ENCODE measurements around the gene ASCC1. TPM values are rescaled to one million over a fixed set of nuclear protein-coding genes. Genes with fewer than 3 reads are reported as not detected.

The ASCC1 gene
- total RNA-seq, 1 experiment from 2014 or later: 40.2 TPM

DNA sequence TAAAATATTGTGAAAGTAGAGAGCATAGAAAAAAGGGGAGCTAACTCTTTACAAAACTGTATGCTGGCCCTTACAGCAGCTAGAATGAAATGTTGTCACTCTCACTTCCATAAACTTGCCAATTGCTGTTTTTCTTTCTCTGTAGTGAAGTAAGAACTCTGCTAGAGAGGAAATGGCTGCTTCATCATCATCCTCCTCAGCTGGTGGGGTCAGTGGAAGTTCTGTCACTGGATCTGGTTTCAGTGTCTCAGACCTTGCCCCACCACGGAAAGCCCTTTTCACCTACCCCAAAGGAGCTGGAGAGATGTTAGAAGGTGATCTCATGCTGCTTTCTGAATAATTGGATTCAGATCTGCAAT, 7.6 kb upstream of the ASCC1 start:
- no peaks in the 10 kb centered on the region for H3K27me3 ChIP-seq (replicated peaks; ENCODE audit: insufficient read depth, low read depth, low read length, poor library complexity)
- no peak for DNase-seq (ENCODE audit: low spot score)
- peak overlapping the region; percentile 18 for H3K27ac ChIP-seq (ENCODE audit: low read depth, low read length, poor library complexity, severe bottlenecking)
- ChIA-PET POLR2A (ENCODE audit: low non-redundant PET) (interaction anchor here (1.2 kb wide), 1 partner anchor 19 kb away, joined by 3 read pairs; no protein-coding TSS in a partner anchor), CTCF (interaction anchor here (1.5 kb wide), 1 partner anchor 98 kb away, joined by 6 read pairs; no protein-coding TSS in a partner anchor)
- peaks cover 31% of the 10 kb centered on the region for H3K4me1 ChIP-seq (ENCODE audit: insufficient read depth, low read length, poor library complexity, severe bottlenecking)
- intact Hi-C loops (cut with micrococcal nuclease; ENCODE audit: unreplicated experiment): loop anchor here (5.0 to 10.0 kb wide), 4 partner anchors 96 to 269 kb away; no protein-coding TSS in a partner anchor
- no peak overlapping the region for H3K4me3 ChIP-seq (ENCODE audit: low read depth, low read length, poor library complexity, severe bottlenecking)
- H3K9me3 ChIP-seq (ENCODE audit: low read depth, low read length, poor library complexity, severe bottlenecking): no peaks in the 10 kb centered on the region
- H3K36me3 ChIP-seq (ENCODE audit: insufficient read depth, low read length, poor library complexity, severe bottlenecking): no peaks in the 10 kb centered on the region
- TF ChIP-seq, protein P1, sequence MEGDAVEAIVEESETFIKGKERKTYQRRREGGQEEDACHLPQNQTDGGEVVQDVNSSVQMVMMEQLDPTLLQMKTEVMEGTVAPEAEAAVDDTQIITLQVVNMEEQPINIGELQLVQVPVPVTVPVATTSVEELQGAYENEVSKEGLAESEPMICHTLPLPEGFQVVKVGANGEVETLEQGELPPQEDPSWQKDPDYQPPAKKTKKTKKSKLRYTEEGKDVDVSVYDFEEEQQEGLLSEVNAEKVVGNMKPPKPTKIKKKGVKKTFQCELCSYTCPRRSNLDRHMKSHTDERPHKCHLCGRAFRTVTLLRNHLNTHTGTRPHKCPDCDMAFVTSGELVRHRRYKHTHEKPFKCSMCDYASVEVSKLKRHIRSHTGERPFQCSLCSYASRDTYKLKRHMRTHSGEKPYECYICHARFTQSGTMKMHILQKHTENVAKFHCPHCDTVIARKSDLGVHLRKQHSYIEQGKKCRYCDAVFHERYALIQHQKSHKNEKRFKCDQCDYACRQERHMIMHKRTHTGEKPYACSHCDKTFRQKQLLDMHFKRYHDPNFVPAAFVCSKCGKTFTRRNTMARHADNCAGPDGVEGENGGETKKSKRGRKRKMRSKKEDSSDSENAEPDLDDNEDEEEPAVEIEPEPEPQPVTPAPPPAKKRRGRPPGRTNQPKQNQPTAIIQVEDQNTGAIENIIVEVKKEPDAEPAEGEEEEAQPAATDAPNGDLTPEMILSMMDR (conservative IDR thresholded peaks at IDR 0.05; ENCODE audit: low read depth, low read length): no peak
- TF ChIP-seq EZH2 (IDR thresholded peaks at IDR 0.05; ENCODE audit: borderline replicate concordance, low read depth, low read length, poor library complexity, severe bottlenecking): no peak
- BruUV-seq (replicated peaks): no TSS peak

DNA sequence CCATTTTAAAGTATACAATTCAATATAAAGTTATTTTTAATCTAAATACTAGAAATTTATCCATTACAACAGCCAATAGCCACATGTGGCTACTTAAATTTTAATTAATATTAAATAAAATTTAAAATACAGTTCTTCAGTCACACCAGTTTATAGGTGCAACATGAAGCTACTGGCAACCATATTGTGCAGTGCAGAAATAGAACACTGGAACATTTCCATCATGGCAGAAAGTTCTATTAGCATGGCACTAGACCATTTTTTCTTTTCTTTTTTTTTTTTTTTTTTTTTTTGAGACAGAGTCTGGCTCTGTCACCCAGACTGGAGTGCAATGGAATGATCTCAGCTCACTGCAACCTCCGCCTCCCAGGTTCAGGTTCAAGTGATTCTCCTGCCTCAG, 5.2 kb upstream of the ASCC1 start:
- no TSS peak for BruUV-seq (replicated peaks)
- Histone ChIP-seq H3K9me3 (ENCODE audit: low read depth, low read length, poor library complexity, severe bottlenecking) (no peaks in the 10 kb centered on the region), H3K27me3 (replicated peaks; ENCODE audit: insufficient read depth, low read depth, low read length, poor library complexity) (no peaks in the 10 kb centered on the region), H3K36me3 (ENCODE audit: insufficient read depth, low read length, poor library complexity, severe bottlenecking) (no peaks in the 10 kb centered on the region), H3K4me1 (ENCODE audit: insufficient read depth, low read length, poor library complexity, severe bottlenecking) (peaks cover 21% of the 10 kb centered on the region), H3K27ac (ENCODE audit: low read depth, low read length, poor library complexity, severe bottlenecking) (no peak overlapping the region), H3K4me3 (ENCODE audit: low read depth, low read length, poor library complexity, severe bottlenecking) (no peak overlapping the region)
- DNase-seq (ENCODE audit: low spot score): no peak
- ChIA-PET CTCF (interaction anchor here (0.6 kb wide), 1 partner anchor 95 kb away, joined by 5 read pairs; no protein-coding TSS in a partner anchor), POLR2A (ENCODE audit: low non-redundant PET) (interaction anchor here (0.6 kb wide), 2 partner anchors 17 to 873 kb away, joined by 6 to 7 read pairs; no protein-coding TSS in a partner anchor)
- TF ChIP-seq, protein P1 (conservative IDR thresholded peaks at IDR 0.05; ENCODE audit: low read depth, low read length): no peak
- no peak for TF ChIP-seq EZH2 (IDR thresholded peaks at IDR 0.05; ENCODE audit: borderline replicate concordance, low read depth, low read length, poor library complexity, severe bottlenecking)
- intact Hi-C loops (cut with micrococcal nuclease; ENCODE audit: unreplicated experiment): loop anchor here (5.0 to 10.0 kb wide), 4 partner anchors 94 to 266 kb away; no protein-coding TSS in a partner anchor

GRCh38 chr10:72220637-72221036, 4.6 kb upstream of the ASCC1 start:
- POLR2A ChIA-PET (ENCODE audit: low non-redundant PET): interaction anchor here (0.6 kb wide), 1 partner anchor 18 kb away, joined by 7 read pairs; no protein-coding TSS in a partner anchor
- TF ChIP-seq EZH2 (IDR thresholded peaks at IDR 0.05; ENCODE audit: borderline replicate concordance, low read depth, low read length, poor library complexity, severe bottlenecking): no peak
- TF ChIP-seq, protein P1 (conservative IDR thresholded peaks at IDR 0.05; ENCODE audit: low read depth, low read length): no peak
- CTCF ChIA-PET: no interaction called here
- DNase-seq (ENCODE audit: low spot score): no peak
- H3K4me3 ChIP-seq (ENCODE audit: low read depth, low read length, poor library complexity, severe bottlenecking): no peak overlapping the region
- no peaks in the 10 kb centered on the region for H3K27me3 ChIP-seq (replicated peaks; ENCODE audit: insufficient read depth, low read depth, low read length, poor library complexity)
- H3K4me1 ChIP-seq (ENCODE audit: insufficient read depth, low read length, poor library complexity, severe bottlenecking): peaks cover 20% of the 10 kb centered on the region
- H3K27ac ChIP-seq (ENCODE audit: low read depth, low read length, poor library complexity, severe bottlenecking): no peak overlapping the region
- BruUV-seq (replicated peaks): no TSS peak
- intact Hi-C loops (cut with micrococcal nuclease; ENCODE audit: unreplicated experiment): loop anchor here (5.0 to 10.0 kb wide), 4 partner anchors 93 to 266 kb away; no protein-coding TSS in a partner anchor
- H3K9me3 ChIP-seq (ENCODE audit: low read depth, low read length, poor library complexity, severe bottlenecking): no peaks in the 10 kb centered on the region
- no peaks in the 10 kb centered on the region for H3K36me3 ChIP-seq (ENCODE audit: insufficient read depth, low read length, poor library complexity, severe bottlenecking)
